ENCODE results near the gene KNDC1. TPM values are rescaled to one million over a fixed set of nuclear protein-coding genes. Genes with fewer than 3 reads are reported as not detected.

KNDC1 gene
- total RNA-seq, 2 donors from 2014 or later = 6.5 to 9.6 TPM

DNA sequence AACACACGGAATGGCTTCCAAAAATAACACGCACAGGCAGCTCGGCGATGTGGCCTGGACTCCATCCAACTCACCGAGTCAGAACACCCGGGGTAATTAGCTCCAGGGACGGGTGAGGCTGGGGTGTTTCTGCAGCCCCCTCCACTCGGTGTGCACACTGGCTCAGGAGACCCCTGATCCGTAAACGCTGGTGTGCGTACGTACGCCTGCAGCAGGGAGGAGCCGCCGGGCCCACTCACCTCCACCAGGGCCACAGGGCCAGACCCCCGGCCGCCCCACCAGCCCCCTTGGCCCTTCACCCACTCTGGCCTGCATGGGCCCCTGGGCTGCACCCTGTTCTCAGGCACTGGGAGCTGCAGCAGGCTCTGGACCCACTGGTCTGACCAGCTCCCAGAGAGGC lies 47.6 kb downstream of the KNDC1 start:
- no peaks in the 10 kb centered on the region for H3K27me3 Mint-ChIP-seq (ENCODE audit: insufficient read depth)
- no peak overlapping the region for H3K4me3 Mint-ChIP-seq
- DNase-seq = no peak
- H3K4me1 Mint-ChIP-seq = no peaks in the 10 kb centered on the region
- H3K27ac Mint-ChIP-seq = no peak overlapping the region
- Histone ChIP-seq H3K9ac (ENCODE audit: extremely low read depth, low read length, poor library complexity, severe bottlenecking) (no peak overlapping the region), H3K27me3 (ENCODE audit: control insufficient read depth, insufficient read depth, low read length, poor library complexity, severe bottlenecking) (no peaks in the 10 kb centered on the region), H3K9me3 (ENCODE audit: control insufficient read depth, low read length) (no peaks in the 10 kb centered on the region), H3K36me3 (ENCODE audit: control insufficient read depth, insufficient read depth, low read length) (no peaks in the 10 kb centered on the region), H3K4me1 (ENCODE audit: control insufficient read depth, insufficient read depth, low read length) (no peaks in the 10 kb centered on the region), H3K4me3 (ENCODE audit: low read length) (no peak overlapping the region), H3K27ac (ENCODE audit: low read depth, low read length) (no peak overlapping the region)
- H3K36me3 Mint-ChIP-seq (ENCODE audit: low read depth) = no peaks in the 10 kb centered on the region
- H3K9me3 Mint-ChIP-seq = no peaks in the 10 kb centered on the region
- WGBS, 2 experiments (ENCODE audit: insufficient coverage in 1 of 2, insufficient read length in 1 of 2) = 94% methylated on average over 8 to 17 of the region's 17 CpGs
- TF ChIP-seq, protein P1, sequence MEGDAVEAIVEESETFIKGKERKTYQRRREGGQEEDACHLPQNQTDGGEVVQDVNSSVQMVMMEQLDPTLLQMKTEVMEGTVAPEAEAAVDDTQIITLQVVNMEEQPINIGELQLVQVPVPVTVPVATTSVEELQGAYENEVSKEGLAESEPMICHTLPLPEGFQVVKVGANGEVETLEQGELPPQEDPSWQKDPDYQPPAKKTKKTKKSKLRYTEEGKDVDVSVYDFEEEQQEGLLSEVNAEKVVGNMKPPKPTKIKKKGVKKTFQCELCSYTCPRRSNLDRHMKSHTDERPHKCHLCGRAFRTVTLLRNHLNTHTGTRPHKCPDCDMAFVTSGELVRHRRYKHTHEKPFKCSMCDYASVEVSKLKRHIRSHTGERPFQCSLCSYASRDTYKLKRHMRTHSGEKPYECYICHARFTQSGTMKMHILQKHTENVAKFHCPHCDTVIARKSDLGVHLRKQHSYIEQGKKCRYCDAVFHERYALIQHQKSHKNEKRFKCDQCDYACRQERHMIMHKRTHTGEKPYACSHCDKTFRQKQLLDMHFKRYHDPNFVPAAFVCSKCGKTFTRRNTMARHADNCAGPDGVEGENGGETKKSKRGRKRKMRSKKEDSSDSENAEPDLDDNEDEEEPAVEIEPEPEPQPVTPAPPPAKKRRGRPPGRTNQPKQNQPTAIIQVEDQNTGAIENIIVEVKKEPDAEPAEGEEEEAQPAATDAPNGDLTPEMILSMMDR (conservative IDR thresholded peaks at IDR 0.05) = no peak

DNA sequence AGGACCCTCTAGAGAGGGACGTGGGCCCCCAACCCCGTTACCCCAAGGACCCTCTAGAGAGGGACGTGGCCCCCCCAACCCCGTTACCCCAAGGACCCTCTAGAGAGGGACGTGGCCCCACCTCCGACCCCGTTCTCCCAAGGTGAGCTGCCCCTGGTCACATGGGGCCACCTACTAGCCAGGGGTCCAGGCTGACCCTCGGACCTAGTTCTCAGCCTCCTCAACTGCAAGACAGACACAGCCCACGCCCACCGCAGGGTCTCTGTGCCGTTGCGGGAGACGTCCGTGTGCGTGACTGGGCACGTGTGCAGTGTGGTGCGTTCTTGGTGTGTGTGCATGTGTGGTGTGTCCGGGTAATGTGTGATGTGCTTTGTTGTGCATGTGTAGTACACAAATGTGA lies 48.4 kb downstream of the KNDC1 start:
- WGBS, 2 experiments (ENCODE audit: insufficient coverage in 1 of 2, insufficient read length in 1 of 2) = 92 to 94% methylated on average over 11 to 16 of the region's 18 CpGs
- H3K9me3 ChIP-seq (ENCODE audit: control insufficient read depth, low read length) = no peaks in the 10 kb centered on the region
- H3K27ac ChIP-seq (ENCODE audit: low read depth, low read length) = no peak overlapping the region
- no peaks in the 10 kb centered on the region for H3K4me1 ChIP-seq (ENCODE audit: control insufficient read depth, insufficient read depth, low read length)
- H3K4me3 ChIP-seq (ENCODE audit: low read length) = no peak overlapping the region
- no peak overlapping the region for H3K27ac Mint-ChIP-seq
- no peak overlapping the region for H3K4me3 Mint-ChIP-seq
- no peaks in the 10 kb centered on the region for H3K36me3 Mint-ChIP-seq (ENCODE audit: low read depth)
- H3K9me3 Mint-ChIP-seq = no peaks in the 10 kb centered on the region
- H3K4me1 Mint-ChIP-seq = no peaks in the 10 kb centered on the region
- DNase-seq = no peak
- TF ChIP-seq, protein P1 (conservative IDR thresholded peaks at IDR 0.05) = no peak
- no peaks in the 10 kb centered on the region for H3K27me3 Mint-ChIP-seq (ENCODE audit: insufficient read depth)
- H3K36me3 ChIP-seq (ENCODE audit: control insufficient read depth, insufficient read depth, low read length) = no peaks in the 10 kb centered on the region
- no peak overlapping the region for H3K9ac ChIP-seq (ENCODE audit: extremely low read depth, low read length, poor library complexity, severe bottlenecking)
- H3K27me3 ChIP-seq (ENCODE audit: control insufficient read depth, insufficient read depth, low read length, poor library complexity, severe bottlenecking) = no peaks in the 10 kb centered on the region

DNA sequence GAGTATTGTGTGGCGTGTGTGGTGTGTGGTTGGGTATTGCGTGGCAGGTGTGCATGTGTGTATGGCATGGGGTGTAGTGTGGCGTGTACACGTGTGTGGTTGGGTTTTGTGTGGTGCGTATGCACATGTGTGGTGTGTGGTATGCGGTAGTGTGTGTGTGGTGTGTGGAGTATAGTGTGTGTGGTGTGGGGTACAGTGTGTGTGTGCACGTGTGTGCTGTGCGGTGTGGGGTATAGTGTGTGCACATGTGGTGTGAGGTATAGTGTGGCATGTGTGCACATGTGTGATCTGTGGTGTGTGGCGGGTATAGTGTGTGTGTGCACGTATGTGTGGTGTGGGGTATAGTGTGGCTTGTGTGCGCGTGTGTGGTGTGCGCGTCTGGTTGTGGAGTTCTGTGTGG lies 49.1 kb downstream of the KNDC1 start:
- H3K27ac Mint-ChIP-seq = no peak overlapping the region
- H3K27me3 ChIP-seq (ENCODE audit: control insufficient read depth, insufficient read depth, low read length, poor library complexity, severe bottlenecking) = no peaks in the 10 kb centered on the region
- no peak overlapping the region for H3K4me3 Mint-ChIP-seq
- DNase-seq = no peak
- H3K27me3 Mint-ChIP-seq (ENCODE audit: insufficient read depth) = no peaks in the 10 kb centered on the region
- TF ChIP-seq, protein P1 (conservative IDR thresholded peaks at IDR 0.05) = no peak
- no peaks in the 10 kb centered on the region for H3K4me1 ChIP-seq (ENCODE audit: control insufficient read depth, insufficient read depth, low read length)
- H3K36me3 Mint-ChIP-seq (ENCODE audit: low read depth) = no peaks in the 10 kb centered on the region
- H3K4me3 ChIP-seq (ENCODE audit: low read length) = no peak overlapping the region
- H3K9me3 ChIP-seq (ENCODE audit: control insufficient read depth, low read length) = no peaks in the 10 kb centered on the region
- no peaks in the 10 kb centered on the region for H3K9me3 Mint-ChIP-seq
- WGBS, 2 experiments (ENCODE audit: insufficient coverage in 1 of 2, insufficient read length in 1 of 2) = 91 to 95% methylated on average over 9 to 14 of the region's 14 CpGs
- H3K36me3 ChIP-seq (ENCODE audit: control insufficient read depth, insufficient read depth, low read length) = no peaks in the 10 kb centered on the region
- no peaks in the 10 kb centered on the region for H3K4me1 Mint-ChIP-seq
- no peak overlapping the region for H3K9ac ChIP-seq (ENCODE audit: extremely low read depth, low read length, poor library complexity, severe bottlenecking)
- no peak overlapping the region for H3K27ac ChIP-seq (ENCODE audit: low read depth, low read length)
